GM10847 (cell line): ENCODE data around the gene MAB21L3.

Source experiments
- POLR2A ChIP-seq: IDR thresholded peaks from 2 replicates; pipeline ENCODE4 v1.6.1; 2011; ENCODE audit not compliant: insufficient read length; ENCODE audit errors: extremely low read depth

The MAB21L3 gene

DNA sequence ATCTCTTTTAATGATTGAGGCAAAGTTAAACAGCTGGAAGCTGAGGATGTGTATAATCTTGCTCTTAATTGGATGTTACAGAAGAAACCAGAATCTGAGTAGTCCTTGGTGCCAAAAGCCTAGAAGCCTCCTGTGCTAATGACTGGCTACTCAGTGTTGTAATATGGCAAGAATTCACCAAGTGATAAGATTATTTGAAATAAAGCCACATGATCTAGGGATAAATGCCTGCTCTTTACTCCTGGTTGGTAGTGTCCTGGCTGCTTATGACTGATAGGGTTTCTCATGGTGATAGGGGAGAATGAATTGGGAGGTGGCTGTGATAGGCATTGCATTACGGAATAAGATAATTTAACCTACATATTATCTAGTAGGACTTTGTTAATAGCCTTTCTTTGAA lies 13.6 kb upstream of the MAB21L3 start:
- no peak for TF ChIP-seq POLR2A

DNA sequence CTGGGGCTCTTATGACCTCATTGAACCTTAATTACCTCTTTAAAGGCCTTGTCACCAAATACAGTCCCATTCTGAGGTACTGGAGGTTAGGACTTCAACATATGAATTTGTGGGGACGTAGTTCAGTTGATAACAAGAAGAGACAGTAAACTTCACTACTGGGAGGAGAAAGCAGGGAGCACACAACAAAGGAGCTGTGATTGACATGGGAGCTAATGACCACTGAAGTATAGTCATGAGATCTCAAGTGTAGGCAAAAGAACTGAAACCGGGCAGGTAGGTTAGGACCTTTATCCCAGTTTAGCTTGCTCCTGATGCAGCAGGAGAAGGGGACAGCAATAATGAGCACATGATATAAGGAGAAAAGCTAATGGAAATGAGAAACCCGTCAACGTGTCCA lies 11.8 kb upstream of the MAB21L3 start:
- no peak for TF ChIP-seq POLR2A

DNA sequence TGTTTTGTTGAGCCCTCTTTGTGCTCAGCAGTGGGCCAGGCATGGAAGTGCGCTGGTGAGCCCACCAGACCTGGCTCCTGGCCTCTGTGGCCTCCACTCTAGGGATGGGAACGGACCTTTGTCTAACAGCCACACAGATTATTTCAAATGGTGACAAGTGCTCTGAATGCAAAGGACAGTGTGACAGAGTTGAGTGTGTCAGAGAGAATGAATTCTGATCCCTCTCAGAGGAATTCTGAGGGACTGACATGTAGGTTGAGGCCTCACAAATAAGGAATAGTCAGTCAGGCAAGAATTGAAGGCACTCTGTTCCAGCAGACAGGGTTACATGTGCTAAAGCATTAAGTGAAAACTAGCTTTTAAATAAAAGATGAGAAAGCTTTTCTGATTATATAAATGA lies 11.3 kb upstream of the MAB21L3 start:
- TF ChIP-seq POLR2A, result no peak

DNA sequence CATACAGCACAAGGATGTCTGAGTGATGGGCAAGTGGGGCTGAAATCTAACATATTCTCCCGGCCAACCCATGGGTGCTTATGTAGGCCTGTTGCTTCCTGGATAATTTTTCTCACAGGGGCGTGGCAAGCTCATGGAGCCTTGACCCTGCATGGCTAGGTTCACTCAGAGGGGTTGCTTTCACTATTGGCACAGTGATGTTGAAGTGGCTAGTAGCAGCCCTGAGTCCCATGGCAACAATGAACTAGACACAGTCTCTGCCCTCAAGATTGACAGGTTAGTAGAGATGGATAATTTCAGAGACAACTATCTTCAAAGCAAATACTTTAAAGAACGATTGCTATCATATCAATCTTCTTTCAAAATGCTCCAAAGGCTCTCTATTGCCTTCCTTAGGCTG lies 6.5 kb upstream of the MAB21L3 start:
- TF ChIP-seq POLR2A, result no peak

DNA sequence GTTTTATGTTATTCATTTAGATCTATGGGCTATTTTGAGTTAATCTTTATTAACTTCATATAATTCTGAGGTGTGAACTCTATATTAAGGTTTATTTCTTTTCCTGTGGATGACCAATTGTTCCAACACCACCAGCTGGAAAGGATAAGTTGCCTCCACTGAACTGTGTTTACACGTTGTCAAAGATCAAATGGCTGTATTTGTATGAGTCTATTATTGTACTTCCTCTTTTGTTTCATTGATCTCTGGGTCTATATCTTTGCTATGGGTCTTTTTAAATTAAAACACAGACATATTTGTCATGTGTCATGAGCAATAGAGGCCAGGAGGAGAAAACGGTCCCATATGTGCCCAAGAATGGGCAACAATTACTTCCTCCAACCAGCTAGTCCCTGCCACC lies 5.2 kb upstream of the MAB21L3 start:
- TF ChIP-seq POLR2A, result no peak

DNA sequence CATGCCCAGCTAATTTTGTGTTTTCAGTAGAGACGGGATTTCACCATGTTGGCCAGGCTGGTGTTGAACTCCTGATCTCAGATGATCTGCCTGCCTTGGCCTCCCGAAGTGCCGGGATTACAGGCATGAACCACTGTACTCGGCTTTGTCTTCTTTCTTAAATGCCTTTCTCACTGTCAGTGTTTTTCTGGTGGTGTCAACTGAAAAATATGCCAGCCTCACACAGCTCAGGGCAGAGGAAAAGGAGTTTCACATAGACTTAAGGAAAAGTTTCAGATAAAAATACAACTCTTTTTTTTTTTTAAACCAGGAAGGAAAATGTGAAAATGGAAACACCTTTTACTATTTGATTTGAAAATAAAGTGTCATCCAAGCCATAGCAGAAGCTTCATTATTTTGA lies 4.6 kb upstream of the MAB21L3 start:
- no peak for TF ChIP-seq POLR2A

DNA sequence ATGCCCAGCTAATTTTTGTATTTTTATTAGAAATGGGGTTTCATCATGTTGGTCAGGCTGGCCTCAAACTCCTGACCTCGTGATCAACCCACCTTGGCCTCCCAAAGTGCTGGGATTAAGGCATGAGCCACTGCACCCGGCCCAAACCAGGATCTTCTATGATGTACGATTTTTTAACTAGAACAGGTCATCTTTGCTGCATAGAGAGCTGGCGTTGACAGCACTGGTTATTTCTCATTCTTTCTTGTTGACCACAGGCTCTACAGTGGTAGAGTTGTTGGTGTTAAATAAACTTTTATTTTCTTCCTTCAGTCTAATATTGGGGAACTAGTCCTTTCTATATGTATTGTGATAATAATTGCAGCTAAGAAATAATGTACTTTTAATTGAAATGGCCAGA lies 3.8 kb upstream of the MAB21L3 start:
- TF ChIP-seq POLR2A, result no peak

DNA sequence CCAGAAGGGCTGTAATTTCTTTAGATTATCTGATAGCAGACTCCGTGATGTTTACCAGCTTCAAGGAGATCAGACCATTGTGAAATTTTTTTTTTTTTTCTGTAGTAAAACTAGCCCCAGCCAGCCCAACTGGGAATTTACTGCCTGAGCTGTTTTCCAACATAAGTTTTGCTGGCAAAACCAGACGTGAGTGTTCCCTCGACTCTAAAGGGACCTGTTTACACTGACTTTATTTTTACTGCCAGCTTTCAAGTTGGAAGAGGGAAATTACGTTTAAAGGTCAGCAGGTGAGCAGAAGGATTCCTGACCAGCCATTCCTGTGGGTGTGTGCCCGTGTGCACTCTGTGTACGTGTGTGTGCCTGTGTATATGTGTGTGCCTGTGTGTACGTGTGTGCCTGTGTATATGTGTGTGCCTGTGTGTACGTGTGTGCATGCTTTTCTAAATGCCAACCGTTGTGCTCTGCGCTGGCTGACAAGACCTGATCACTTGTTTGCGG lies 374 bp downstream of the MAB21L3 start:
- TF ChIP-seq POLR2A, result no peak

DNA sequence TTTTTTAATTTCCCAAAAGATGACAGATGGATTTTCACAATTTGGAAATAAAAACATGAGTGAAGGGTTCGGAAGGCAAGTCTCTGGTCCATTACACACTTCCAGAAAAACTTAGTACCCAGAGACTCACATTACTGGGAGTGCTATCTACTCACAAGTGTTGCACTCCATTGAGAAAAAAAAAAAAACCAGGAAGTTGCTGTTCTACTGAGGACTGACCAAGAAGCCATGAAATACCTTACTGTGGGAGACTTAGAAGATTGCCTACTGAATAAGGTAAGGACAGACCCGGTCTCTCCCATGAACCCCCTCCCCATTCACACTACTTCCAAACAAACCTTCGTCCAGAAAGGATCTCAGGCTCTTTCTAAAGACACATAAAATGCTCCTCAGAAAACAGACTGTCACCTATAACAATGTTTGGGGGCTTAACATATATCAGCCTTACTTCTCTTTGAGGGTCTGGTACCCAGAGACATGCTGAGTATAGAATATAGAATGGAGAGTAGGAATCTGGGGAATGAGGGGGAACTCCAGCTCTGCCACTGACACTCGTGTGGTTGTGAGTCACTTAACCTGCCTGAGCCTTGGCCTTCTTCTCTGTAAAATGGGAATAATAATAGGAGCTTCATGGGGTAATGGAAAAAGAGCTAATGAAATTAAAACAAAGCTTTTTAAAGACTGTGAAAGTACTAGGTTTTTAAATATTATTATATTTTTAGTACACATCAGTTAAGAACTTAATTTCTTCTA lies 1.4 kb downstream of the MAB21L3 start:
- TF ChIP-seq POLR2A, result no peak

DNA sequence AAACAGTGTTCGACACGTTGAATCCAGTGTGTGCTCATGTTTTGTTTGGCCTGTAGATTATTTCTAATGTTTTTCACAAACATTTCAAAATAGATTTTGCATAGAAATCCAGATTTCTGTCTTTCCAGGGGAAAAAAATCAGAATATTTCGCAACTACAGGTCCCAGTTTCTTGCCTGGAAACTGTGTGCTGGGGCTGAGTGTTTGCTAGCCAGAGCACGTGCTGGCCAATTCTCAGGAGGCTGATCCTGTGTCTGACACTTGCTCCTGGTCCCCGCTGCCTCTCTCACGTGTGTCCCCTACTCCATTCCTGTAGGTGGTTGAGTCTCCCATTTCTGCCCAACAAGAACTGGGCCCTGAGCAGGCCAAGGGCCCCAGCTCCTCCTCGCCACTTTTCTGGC lies 2.4 kb downstream of the MAB21L3 start:
- no peak for TF ChIP-seq POLR2A

DNA sequence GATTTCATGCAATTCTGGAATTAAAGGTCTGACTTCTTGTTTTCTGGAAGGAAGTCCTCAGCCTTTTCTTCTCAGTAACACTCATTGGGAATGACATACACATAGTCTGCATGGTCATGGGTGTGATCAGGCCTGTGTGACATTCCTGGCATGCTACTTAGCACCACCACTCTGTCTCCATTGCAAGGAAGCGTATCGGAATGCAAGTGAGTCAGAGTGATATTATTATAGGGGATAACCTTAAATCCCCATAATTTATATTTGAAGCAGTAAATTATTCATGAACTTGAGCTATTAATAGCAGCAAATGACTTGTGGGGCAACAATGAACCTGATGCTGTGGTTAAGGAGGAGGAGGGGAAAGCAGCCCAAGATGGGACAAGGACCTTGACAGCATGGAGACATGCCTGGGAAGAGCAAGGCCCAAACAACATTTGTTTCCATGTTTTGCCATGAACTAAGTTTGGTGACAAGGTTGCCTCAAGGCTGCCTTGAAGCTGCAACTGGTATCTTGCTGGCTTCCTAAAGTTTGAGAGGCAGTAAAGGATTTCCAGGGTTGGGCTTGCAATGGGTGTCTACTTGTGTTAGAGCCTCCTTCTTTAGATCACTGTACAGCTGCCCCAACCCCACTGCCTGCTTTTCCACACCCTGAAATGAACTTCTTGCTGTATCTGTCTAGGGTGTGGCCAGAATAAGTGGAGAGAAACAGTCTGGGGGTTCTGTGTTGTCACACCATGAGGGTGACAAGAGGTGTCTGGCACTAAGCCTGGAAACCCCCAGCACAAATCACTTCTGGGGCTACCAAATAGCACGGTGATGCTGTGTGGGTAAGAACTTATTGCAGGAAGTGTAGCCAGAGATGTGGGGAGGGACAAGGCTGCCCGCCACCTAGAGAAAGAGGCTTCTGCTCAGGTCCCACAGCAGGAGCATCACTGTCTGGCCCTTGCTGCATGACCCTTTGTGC lies 4.6 kb downstream of the MAB21L3 start:
- TF ChIP-seq POLR2A, result no peak

DNA sequence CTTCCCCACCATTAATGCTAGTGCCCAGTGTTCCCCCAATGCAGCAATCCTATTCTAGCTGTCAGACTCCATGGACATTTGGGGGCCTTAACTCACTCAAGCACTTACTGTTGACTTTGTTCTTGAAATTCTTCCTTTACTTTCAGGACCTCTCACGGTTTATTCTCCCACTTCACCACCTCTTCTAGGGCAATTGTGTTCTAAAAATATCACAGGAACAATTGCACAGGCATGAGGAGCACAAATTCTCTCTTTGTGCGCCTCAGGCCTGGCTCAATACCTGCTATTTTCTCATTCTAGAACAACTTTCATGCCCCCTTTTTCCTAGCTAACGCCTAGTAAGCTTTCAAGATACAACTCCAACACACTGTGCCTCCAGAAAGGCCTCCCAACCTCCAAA lies 7.3 kb downstream of the MAB21L3 start:
- no peak for TF ChIP-seq POLR2A

DNA sequence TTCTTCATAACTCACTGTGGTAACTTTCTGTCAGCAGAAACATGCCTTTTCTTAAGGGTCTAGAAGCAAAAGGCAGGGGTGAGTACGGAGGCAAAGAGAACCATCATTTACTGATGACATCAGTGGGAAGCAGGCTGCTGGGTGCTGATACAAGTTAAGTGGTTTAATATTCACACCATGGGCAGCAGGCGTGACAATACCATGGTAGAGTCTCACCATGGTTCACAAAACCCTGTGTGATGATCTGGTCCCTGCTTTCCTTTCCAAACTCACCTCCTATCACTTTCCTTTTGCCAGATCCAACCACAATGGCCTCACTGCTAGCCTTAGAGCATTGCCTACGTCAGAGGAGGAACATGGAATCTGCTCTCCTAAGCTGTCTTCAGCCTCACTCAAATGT lies 8.7 kb downstream of the MAB21L3 start:
- TF ChIP-seq POLR2A, result no peak

DNA sequence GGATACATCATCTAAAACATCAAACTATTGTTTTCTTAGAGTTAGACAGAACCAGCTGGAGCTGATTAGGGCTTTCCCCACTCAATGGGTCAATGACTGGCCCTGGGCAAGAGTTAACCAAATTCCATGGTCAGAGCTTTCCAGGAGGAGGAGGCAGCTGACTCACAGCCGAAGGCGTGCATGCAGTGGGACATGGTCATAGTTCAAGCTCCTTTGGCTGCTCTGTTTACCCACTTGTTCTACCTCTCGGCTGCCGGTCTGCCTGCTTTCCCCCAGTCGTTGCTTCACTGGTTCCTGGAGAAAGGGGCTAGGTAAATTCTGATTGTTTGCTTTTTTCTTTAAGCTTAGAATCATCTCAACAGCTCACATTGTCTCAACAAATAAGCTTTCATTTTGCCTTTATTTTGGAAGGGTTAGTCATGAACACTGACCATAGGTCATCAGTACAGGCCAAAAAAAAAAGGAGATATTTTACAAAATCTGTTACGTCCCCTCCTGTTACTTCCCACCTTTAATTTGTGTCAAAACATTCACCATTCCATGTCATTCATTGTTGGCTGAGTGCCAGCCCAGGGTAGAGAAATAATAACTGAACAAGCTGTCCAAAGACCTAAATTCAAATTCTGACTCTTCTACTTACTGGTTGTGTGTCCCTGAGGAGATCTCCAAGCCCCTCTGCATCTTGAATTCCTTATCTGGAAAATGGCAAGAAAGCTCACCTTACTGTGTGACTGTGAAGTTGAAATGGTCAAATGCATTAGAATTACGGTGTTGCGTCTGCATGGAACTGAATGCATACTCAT lies 12.0 kb downstream of the MAB21L3 start:
- TF ChIP-seq POLR2A, result no peak

DNA sequence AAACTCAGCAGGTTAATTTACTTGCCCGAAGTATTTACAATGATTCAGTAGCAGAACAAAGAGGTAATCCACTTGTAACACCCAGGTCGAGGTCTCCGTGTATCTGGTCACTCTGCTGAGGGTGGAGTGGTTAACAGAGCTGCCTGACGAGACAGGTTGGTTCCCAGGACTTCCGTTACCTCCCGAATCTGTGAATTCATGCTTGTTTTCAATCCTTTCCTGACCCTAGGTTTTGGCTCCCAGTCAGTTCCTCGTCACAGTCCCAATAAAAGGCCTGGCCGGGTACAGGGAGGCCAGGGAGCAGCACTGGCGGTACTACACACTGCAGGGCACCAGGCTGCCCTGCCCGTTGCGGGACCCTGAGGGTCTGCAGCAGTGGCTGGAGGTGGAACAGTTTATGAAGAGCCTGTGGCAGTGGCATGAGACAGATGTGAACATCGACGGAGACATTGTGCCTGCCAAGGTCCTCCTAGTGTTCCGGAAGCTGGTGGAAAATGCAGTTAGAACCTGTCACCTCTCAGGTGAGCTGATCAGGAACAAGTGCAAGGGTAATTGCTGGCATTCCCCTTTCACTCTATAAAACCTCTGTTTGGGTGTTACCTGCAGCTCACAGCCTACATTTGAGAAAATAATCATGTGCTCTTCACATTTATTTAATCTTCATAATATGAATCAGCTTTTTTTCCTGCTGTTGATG lies 12.8 kb downstream of the MAB21L3 start:
- TF ChIP-seq POLR2A, result no peak
